Heart left ventricle (tissue), 13 donors: ENCODE measurements around the gene SPEF1.

Experiments
- POLR2A ChIP-seq, 2 donors: fragments of 450-650 bp; IDR thresholded peaks; one replicate each; pipeline ENCODE4 v1.6.1; 2017; ENCODE audit warnings: antibody characterized with exemption in 2 of 2, mild to moderate bottlenecking in 2 of 2, moderate library complexity in 2 of 2
- TF ChIP-seq, protein P1 (sequence below), 12 donors: fragments of 200-600 bp; sonication (generic) in 4 of 12; IDR thresholded peaks; one replicate each; pipeline versions ENCODE4 v1.5.0 to v1.8.0; 2018 to 2022; ENCODE audit warnings: antibody characterized with exemption in 12 of 12, mild to moderate bottlenecking in 5 of 12
- donor health status: ischemic (EF 13 %, LVEDD 7.1; RV severe dilation, severe dysfunction).
- donor health status: DM: no; HTN: yes; CAD: no.
- donor health status: DM: no; HTN: no; CAD: no.
- donor health status: ischemic (EF 25% LVEDD 6.9; RV normal size, moderate dysfunction).
- donor health status: ischemic (EF 25% LVEDD 5.7; RV mildly dilated, moderate dysfunction).
- donor health status: ischemic (EF 35%, LVEDD 5.7; RV mildly dilated, moderate dysfunction).
- donor health status: nonischemic (EF 11% LVEDD 7.7; RV severe dilation, severe dysfunction).
- donor health status: DM: yes; HTN: yes; CAD: no.
- donor health status: PGD.
- donor health status: ischemic (EF 29% LVEDD 5.4; RV normal size, mild dysfunction).
- donor health status: nonischemic (EF 23%, LVEDD 6.1; RV moderate dilation, normal function).

DNA sequence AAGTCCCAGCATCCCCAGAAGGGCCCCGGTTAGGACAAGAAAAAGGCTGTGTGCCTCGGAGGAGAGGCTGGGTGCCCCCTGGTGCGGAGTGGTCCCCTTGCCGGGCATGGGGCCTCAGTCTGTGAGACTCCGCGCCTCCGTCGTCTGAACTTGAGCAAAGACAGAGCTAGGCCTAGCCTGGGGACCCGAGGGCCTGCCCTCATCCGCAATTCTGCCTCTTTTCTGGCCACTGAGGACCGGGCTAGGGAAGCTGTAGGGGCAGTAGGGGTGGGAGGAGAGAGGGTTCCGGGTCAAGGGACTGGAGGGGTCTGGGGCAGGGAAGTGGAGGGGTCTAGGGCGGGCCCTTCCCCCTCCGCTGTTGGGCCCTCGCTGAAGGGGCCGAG is 49.3 kb downstream of the SPEF1 start:
- TF ChIP-seq, protein P1, sequence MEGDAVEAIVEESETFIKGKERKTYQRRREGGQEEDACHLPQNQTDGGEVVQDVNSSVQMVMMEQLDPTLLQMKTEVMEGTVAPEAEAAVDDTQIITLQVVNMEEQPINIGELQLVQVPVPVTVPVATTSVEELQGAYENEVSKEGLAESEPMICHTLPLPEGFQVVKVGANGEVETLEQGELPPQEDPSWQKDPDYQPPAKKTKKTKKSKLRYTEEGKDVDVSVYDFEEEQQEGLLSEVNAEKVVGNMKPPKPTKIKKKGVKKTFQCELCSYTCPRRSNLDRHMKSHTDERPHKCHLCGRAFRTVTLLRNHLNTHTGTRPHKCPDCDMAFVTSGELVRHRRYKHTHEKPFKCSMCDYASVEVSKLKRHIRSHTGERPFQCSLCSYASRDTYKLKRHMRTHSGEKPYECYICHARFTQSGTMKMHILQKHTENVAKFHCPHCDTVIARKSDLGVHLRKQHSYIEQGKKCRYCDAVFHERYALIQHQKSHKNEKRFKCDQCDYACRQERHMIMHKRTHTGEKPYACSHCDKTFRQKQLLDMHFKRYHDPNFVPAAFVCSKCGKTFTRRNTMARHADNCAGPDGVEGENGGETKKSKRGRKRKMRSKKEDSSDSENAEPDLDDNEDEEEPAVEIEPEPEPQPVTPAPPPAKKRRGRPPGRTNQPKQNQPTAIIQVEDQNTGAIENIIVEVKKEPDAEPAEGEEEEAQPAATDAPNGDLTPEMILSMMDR (IDR thresholded peaks at IDR 0.05) = no peak
- TF ChIP-seq POLR2A (IDR thresholded peaks at IDR 0.05) = no peak
